GM21619 (cell line): ENCODE data around the gene MED16.

Experiments used
- ATAC-seq: cut with Tn5 transposase; IDR thresholded peaks from one replicate; pipeline ENCODE4 v1.9.1; 2021; ENCODE audit not compliant: unreplicated experiment

The MED16 gene

DNA sequence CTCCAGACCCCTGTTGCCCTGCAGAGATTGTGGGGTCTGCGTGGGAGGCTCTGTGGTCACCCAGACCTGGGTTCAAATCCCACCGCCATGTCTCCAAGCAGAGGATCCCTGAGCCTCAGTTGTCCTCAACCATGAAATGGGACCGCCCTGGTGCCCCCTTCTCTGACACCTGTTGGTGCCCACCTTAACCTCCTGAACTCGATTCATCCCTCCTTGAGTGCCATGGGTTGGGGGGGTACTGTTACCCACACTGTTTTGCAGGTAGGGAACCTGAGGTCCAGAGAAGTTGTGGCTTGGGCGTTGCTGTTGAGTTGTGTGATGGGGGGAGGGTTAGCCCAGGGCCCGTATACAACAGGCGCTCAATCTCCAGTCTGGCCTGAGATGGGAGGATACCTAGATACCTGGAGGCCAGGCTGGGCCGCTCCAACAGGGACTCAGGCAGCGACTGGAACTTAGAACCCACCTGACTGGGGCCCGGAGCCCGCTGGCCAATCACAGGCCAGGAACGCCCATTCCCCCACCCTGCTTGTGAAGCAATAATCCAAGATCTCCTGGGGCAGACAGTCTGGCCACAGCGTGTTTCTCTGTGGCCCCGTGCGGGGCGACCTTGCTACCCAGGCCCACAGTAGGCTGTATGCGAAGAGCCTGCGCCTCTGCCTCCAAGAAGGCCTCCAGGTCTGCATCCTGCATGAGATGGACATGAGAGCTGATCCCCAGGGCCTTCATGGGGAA lies 35.6 kb upstream of the MED16 start:
- no peak for ATAC-seq

DNA sequence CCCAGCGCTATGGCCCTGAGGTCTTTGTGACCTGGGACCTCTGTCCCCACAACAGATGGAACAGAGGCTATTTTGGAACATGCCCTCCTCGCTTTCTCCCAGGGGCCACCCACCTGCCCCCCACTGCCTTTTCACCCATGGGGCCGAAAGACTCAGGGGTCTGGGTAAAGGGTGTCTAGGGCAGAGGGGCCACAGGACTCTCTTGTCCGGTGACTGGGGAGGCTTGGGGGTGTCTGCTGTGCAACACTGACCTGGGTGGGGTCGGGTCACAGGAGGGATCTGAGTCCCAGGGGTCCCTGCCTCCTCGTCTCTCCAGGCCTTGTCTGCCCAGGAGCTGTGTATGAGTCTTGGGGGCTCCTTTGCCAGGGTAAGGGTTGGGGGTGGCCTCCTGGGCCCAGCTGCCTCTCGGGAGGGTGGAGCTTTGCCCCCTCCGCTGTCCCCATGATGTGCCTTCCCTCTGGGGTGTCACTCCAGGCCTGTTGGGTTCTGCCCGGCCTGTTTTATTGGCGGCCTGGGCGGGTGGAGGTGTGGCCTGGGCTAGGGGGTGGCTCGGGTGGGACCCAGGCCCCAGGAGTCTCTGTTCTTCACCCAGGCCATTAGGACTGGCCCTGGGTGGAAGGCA lies 34.9 kb upstream of the MED16 start:
- no peak for ATAC-seq

DNA sequence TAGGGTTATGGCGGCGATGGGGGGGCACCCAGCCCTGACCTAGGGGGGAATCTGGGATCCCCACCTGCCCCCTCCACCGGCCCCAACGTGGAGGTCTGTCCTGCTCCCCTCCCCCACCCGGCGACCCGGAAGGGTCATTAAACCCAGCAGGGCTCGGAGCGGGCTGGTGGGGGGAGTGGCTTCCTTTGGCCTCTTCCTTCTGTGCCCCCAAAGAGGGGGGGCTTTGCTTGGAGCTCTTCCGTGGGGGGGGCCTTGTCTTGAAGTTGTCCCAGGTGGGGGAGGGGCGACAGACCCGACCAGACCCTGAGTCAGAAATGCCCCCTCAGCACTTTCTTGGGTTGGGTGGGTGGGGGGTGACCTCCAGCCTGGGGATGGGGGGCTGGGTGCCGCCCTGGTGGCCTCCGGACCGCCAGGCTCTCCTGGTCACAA lies 34.4 kb upstream of the MED16 start:
- no peak for ATAC-seq

DNA sequence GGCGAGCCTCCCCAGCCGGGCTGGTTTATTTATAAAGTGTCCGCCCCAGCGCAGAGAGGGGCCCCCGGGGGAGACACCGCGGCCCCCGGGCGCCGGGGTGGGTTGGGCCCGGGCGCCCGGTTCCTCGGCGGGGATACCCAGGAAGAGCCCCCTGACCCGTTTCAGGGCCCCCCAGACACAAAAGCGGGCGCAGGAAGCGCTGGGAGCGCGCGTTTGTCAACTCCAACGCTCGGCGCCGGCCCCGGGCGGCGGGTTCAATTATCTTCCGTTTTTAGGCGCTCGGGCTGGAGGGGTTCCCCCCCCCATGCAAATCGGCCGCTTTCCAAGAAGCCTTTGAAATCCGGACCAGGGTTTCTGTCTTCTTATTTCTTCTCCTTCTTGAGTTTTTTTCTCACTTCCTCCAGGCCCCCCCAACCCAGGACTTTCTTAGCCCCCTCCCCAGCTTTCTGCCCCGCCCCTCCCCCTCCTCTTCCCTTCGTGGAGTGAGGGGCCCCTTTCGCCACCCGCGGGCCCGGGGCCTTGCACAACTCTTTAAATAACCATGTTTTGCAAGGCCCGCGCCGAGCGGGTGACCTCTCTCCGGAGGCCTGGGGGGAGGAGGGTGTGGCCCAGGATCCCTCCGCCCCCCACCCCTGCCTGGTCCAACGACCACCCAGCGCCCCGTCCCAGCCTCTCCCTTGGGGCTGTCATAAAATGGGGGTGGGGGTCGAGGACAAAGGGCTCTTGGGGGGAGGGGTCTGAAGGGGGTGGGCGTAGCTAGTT lies 33.8 kb upstream of the MED16 start:
- ATAC-seq: no peak

GRCh38 chr19:926323-926588 lies 33.3 kb upstream of the MED16 start:
- no peak for ATAC-seq

DNA sequence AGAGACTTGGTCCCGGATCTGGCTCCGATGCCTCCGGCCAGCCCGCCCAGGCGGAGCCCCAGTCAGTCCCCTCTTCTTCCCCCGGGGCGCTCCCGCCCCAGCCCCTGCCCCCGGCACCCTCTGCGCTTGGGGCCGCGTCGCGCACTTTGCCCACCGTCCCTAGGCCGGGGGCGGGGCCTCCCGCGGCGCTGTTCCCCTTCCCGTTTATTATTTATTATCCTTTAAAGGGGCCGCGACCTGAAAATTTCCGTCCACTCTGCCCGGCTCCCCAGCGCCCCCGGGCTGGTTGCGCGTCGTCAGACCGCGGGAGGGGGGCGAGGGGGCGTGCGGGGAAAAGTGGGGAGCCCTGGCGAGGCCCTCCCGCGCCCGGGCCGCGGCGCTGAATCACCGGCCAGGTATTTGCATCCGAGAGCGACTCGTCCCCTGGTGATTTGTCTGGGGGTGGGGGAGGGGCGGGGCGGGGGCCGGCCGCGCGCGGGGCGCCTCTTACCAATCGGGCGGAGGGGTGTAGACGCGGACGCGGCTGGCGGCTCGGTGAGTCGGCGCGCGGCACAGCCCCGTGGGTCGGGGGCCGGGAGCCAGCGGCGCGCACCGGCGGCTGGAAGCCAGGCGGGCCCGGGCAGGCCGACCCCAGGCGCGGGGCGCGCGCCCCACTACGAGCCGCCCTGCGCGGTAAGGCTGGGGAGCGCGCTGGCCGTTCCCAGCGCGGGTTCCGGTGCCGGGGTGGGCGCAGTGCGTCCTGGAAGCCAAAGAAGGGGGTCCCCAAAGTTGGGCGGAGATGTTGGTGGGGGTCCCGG lies 32.7 kb upstream of the MED16 start, which contains the start of gene ARID3A:
Gene ARID3A (plus strand): TSS at position 510 of the 797 bp plus-strand sequence. CDS start 3,494 bp downstream, outside the sequence.
- ATAC-seq: peak; percentile 47

DNA sequence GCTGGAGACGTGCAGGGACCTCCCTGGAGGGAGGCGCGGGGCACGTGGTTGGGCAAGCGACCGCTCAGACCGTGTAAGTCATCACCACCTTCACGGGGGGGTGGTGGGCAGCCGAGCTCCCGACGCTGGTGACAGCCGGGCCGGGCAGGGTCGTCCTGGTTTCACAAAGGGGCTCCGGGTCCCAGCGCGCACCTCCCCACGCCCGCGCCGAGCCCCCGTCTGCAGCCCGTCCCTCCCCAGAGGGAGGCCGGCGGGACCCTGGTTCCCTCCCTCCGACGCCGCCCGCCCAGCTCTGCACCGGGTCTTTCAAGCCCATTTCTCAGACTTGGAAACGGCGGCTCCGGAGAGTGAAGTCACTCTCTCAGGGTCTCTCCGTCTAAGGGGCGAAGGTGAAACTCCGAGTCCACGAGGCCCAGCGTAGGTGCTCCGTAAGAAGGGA lies 32.1 kb upstream of the MED16 start:
- ATAC-seq: peak; percentile 12

DNA sequence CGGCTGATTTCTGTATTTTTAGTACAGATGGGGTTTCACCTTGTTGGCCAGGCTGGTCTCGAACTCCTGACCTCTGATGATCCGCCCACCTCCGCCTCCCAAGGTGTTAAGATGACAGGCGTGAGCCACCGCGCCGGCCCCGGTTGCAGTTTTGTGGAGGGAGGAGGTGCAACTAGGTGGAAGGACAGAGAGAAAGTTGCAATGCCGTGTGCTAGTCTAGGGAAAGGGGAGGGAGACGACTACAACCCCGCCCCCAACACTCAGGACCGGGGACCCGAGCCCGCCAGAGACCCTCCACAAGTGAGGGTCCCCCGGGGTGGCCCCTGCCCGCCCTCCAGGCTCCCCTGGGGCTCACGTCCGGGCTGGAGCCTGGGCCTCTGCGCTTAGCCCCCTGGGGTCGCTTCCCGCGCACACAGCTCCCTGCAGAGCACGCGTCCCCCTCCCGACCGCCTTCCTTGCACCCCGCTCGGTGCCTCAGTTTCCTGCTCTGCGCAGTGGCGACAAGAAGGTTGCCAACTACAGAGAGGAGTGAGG lies 31.6 kb upstream of the MED16 start:
- no peak for ATAC-seq

- no peak for ATAC-seq
These were observed 27.3 kb upstream of the MED16 start for GRCh38 chr19:920051-920864.

GRCh38 chr19:919199-920050 lies 26.4 kb upstream of the MED16 start:
- no peak for ATAC-seq

DNA sequence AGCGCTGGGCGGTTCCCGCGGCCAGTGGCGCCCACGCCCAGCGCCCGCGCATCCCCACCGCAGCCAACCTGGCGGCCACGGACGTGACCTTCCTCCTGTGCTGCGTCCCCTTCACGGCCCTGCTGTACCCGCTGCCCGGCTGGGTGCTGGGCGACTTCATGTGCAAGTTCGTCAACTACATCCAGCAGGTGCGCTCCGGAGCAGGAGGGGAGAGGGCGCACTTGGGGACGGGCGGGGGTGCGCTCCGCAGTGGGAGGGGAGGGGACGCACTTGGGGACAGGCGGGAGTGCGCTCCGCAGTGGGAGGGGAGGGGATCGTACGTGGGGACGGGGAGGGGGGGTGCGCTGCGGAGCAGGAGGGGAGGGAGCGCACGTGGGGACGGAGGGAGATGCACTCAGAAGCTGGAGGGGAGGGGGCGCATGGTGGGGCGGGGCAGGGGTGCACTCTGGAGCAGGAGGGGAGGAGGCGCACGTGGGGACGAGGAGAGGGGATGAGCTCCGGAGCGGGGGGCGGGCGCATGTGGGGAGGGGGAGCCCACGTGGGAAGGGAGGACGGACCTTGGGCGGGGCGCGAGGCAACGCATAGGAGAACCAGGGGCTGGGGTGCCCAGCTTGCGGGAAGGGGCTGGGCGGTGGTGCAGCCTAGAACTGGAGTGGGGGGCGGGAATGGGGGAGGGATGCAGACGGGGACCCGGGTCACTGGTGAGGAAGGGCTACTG lies 25.7 kb upstream of the MED16 start:
- no peak for ATAC-seq

GRCh38 chr19:918152-918437 lies 25.1 kb upstream of the MED16 start:
- no peak for ATAC-seq

- no peak for ATAC-seq
These were observed 24.6 kb upstream of the MED16 start, which contains the start of gene KISS1R for GRCh38 chr19:917323-918151. KISS1R (plus strand) TSS chr19:917333; CDS start chr19:917503, 170 bp downstream.

GRCh38 chr19:916645-917322 lies 23.8 kb upstream of the MED16 start:
- ATAC-seq: no peak

DNA sequence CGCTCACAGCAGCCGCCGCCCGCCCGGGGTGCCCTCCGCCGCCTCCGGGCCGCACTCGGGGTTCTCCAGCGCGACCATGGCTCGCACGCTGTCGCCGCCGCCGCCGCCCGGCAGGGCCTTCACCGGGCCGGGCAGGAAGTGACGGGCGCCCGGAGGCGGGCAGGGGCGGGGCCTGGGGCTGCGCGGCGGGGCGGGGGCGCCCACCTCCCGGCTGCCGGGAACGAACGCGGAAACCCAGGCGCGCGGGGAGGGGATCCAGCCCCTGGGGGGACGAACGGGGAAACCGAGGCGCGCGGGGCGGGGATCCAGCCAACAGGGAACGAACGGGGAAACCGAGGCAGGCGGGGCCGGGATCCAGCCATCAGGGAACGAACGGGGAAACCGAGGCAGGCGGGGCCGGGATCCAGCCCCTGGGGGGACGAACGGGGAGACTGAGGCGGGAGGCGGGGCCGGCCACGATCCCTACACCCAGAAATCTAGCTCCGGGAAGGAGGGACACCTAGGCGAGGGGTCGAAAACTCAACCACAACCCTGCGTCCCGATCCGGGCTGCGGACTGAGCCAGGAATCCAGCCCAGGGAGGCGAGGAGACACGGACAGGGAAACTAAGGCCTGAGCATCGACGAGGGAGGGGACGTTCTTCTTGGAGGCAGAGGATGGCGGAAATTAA lies 20.2 kb upstream of the MED16 start, which contains the start of gene R3HDM4:
Gene R3HDM4 (minus strand): TSS at position 140 of the 669 bp plus-strand sequence. CDS start 62 bp downstream, at position 78.
- no peak for ATAC-seq
